RWPE2 (cell line): ENCODE measurements around the gene TPCN2.

Experiments
- ATAC-seq: fragments of 200-7000 bp; cut with Tn5 transposase; 3 replicates; pipeline ENCODE4 v1.9.1; 2021; ENCODE audit warnings: low read depth
- DNase-seq: peaks from one replicate; pipeline ENCODE4 v3.0.0-alpha.2; 2020; ENCODE audit warnings: low spot score
- H3K27ac ChIP-seq: fragments of 450-650 bp; 2 replicates; pipeline ENCODE4 v1.5.1; 2017; ENCODE audit warnings: mild to moderate bottlenecking; ENCODE audit not compliant: poor library complexity, severe bottlenecking
- H3K27me3 ChIP-seq: fragments of 250-450 bp; sonication (Bioruptor Pico); 2 replicates; pipeline ENCODE4 v1.5.1; 2021; ENCODE audit warnings: mild to moderate bottlenecking, moderate library complexity; ENCODE audit not compliant: insufficient read depth, poor library complexity, severe bottlenecking
- H3K36me3 ChIP-seq: fragments of 250-450 bp; sonication (Bioruptor Pico); 2 replicates; pipeline ENCODE4 v1.5.1; 2020; ENCODE audit warnings: low read depth, mild to moderate bottlenecking, moderate library complexity
- H3K4me1 ChIP-seq: fragments of 250-450 bp; sonication (Bioruptor Pico); 2 replicates; pipeline ENCODE4 v1.5.1; 2021; ENCODE audit warnings: mild to moderate bottlenecking, moderate library complexity; ENCODE audit not compliant: insufficient read depth, poor library complexity, severe bottlenecking
- H3K4me3 ChIP-seq: fragments of 250-450 bp; sonication (Bioruptor Pico); 2 replicates; pipeline ENCODE4 v1.5.1; 2021; ENCODE audit warnings: mild to moderate bottlenecking, moderate library complexity; ENCODE audit not compliant: severe bottlenecking
- H3K9me3 ChIP-seq: fragments of 250-450 bp; sonication (Bioruptor Pico); 2 replicates; pipeline ENCODE4 v1.5.1; 2021; ENCODE audit warnings: mild to moderate bottlenecking, moderate library complexity; ENCODE audit not compliant: severe bottlenecking
- TF ChIP-seq, protein P1 (sequence below): fragments of 450-650 bp; IDR thresholded peaks from one replicate; pipeline ENCODE4 v1.5.1; 2017; ENCODE audit warnings: mild to moderate bottlenecking, moderate library complexity; ENCODE audit not compliant: poor library complexity, severe bottlenecking

Gene TPCN2

DNA sequence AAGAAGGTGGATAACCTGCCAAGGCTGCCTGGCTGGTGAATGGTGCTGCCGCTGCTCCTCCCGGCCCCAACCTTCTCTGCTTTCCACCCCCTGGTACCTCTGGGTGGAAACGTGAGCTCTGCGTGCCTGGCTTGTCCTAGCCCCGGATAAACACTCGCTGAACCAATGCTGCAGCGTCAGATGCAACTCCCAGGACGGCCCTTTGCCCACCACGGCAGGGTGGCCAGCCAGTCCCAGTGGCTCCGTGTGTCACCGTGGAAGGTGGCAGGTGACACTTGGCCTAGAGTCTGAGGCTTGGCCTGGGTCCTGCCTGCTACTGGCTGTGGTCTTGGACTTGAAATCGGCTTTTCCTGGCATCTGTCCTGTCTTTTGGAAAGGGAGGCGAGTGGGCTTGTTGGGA is 47.7 kb downstream of the TPCN2 start:
- H3K36me3 ChIP-seq = peaks cover under 1% of the 10 kb centered on the region
- DNase-seq (no peak), ATAC-seq (no peak)
- H3K4me3 ChIP-seq = no peak overlapping the region
- TF ChIP-seq, protein P1, sequence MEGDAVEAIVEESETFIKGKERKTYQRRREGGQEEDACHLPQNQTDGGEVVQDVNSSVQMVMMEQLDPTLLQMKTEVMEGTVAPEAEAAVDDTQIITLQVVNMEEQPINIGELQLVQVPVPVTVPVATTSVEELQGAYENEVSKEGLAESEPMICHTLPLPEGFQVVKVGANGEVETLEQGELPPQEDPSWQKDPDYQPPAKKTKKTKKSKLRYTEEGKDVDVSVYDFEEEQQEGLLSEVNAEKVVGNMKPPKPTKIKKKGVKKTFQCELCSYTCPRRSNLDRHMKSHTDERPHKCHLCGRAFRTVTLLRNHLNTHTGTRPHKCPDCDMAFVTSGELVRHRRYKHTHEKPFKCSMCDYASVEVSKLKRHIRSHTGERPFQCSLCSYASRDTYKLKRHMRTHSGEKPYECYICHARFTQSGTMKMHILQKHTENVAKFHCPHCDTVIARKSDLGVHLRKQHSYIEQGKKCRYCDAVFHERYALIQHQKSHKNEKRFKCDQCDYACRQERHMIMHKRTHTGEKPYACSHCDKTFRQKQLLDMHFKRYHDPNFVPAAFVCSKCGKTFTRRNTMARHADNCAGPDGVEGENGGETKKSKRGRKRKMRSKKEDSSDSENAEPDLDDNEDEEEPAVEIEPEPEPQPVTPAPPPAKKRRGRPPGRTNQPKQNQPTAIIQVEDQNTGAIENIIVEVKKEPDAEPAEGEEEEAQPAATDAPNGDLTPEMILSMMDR = no peak
- H3K4me1 ChIP-seq = no peaks in the 10 kb centered on the region
- no peaks in the 10 kb centered on the region for H3K9me3 ChIP-seq
- no peak overlapping the region for H3K27ac ChIP-seq
- no peaks in the 10 kb centered on the region for H3K27me3 ChIP-seq

DNA sequence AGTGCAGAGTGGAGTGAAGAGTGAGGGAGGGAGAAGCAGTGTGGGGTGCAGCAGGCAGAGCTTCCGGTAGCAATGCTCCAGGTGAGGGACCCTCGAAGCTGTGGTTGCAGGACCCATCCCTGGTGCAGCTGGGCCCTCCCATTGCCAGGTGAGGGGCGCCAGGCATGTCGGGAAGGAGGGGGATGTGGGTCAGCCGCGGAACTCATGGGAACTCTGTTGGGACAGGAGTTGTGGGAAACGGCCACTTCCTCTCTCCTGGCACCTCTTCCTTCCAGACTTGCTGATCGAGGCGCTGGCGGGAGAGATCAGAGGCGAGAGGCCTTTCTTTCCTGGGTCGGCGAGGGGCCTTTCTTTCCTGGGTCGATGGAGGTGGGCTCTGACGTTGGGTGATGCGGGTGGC is 48.5 kb downstream of the TPCN2 start:
- H3K4me3 ChIP-seq = no peak overlapping the region
- no peak overlapping the region for H3K27ac ChIP-seq
- no peaks in the 10 kb centered on the region for H3K9me3 ChIP-seq
- DNase-seq (no peak), ATAC-seq (no peak)
- no peaks in the 10 kb centered on the region for H3K4me1 ChIP-seq
- no peaks in the 10 kb centered on the region for H3K36me3 ChIP-seq
- H3K27me3 ChIP-seq = no peaks in the 10 kb centered on the region
- TF ChIP-seq, protein P1 = no peak

DNA sequence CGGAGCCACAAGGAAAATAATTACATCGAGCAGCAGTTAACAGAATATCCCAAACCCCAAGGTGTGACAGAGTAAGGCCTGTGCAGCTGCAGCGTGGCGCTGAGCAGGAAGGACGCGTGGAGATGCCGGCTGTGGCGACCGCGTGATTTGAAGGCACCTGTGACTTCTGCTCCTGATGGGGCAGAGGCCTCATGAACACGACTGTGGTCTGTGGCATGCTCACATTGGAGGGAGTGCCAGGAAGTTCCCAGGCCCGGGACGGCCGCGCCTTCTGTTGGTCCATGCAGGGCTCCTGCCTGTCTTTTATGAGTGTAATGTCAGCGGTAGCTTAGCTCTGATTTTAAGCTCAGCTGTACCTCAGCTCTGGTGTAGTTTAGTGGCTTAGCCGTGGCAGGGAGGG is 50.4 kb downstream of the TPCN2 start:
- H3K9me3 ChIP-seq = no peaks in the 10 kb centered on the region
- TF ChIP-seq, protein P1 = no peak
- no peaks in the 10 kb centered on the region for H3K4me1 ChIP-seq
- ATAC-seq (no peak), DNase-seq (no peak)
- H3K27ac ChIP-seq = no peak overlapping the region
- H3K27me3 ChIP-seq = no peaks in the 10 kb centered on the region
- H3K4me3 ChIP-seq = no peak overlapping the region
- no peaks in the 10 kb centered on the region for H3K36me3 ChIP-seq

DNA sequence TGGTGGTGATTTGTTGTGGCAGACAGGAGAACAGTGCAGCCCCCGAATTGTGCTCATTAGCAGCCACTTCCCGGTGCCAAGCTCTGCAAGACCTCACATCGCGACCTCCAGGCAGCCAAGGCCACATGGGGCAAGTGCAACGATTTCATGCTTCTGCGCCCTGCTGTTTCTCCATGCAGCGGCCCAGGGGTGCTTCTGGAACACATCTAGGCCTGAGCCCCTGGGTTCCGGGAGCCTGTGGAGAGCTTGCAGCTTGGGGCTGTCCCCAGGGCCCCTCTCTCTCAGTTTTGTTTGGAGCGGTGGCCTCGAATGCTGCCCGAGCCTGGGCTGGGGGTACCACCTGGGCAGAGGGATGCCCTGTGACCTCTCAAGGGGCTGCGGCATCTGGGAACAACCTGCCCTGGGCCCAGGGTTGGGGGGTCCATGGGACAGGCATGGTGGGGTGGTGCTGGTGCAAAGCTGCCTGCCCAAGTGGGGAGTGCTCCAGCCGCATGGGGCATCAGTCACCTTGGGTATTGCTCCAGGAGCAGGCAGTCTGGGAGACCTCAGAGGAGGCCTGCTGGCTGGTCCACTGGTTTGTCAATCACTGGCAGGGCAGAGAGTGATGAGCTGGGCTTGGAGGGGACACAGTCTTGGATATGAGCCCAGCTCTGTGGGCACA is 51.9 kb downstream of the TPCN2 start:
- H3K4me3 ChIP-seq = no peak overlapping the region
- no peaks in the 10 kb centered on the region for H3K27me3 ChIP-seq
- H3K4me1 ChIP-seq = no peaks in the 10 kb centered on the region
- ATAC-seq (no peak), DNase-seq (no peak)
- no peaks in the 10 kb centered on the region for H3K9me3 ChIP-seq
- TF ChIP-seq, protein P1 = no peak
- no peak overlapping the region for H3K27ac ChIP-seq
- no peaks in the 10 kb centered on the region for H3K36me3 ChIP-seq

DNA sequence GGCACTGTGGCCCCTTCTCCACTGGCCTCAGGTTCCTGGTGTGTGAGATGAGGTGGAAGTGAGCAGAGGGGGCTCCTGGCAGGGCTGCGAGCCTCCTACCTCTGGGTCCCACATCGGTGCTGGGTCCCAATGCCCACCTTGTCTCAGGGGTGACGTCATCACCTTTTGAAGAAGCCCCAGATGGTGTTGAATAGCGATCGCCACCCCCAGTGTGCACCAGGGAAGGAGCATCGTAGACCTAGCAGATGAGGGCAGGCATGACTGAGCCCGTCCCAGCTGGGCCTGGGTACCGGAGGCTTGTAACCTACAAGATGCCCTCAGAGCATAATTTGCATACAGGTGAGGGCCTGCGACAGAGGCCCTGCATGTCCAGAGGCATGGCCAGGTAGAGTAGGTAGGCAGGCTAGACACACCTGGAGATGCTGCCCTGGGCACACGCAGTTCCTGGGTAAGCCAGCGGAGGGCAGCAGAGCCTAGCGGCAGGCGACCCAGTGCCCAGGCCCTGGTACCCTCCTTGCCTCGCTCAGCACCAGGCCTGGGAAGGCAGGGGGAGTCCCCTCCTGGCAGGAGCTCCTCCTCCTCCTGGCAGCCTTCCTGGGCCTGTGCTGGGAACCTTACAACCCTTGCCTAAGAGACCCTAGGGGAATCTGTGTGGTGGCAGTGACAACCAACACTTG is 52.5 kb downstream of the TPCN2 start:
- ATAC-seq (peak; percentile 82), DNase-seq (no peak)
- Histone ChIP-seq H3K27ac (no peak overlapping the region), H3K4me1 (no peaks in the 10 kb centered on the region), H3K9me3 (no peaks in the 10 kb centered on the region), H3K36me3 (no peaks in the 10 kb centered on the region), H3K4me3 (no peak overlapping the region), H3K27me3 (no peaks in the 10 kb centered on the region)
- TF ChIP-seq, protein P1 = peak; percentile 97
